Upper lobe of left lung (tissue), 6 donors: Measurements from ENCODE around the gene UNC45A. TPM values are rescaled to one million over a fixed set of nuclear protein-coding genes. Genes with fewer than 3 reads are reported as not detected.

Experiments used
- ATAC-seq, 2 donors: fragments of 200-7000 bp; cut with Tn5 transposase; one replicate each; pipeline ENCODE4 v1.9.1; 2022; ENCODE audit warnings: mild to moderate bottlenecking in 2 of 2, moderate library complexity in 2 of 2; ENCODE audit not compliant: low FRiP score in 2 of 2
- DNase-seq, 2 donors: peaks; one replicate each; pipeline ENCODE4 v3.0.0-alpha.2; 2019 to 2020
- H3K27ac ChIP-seq, 4 donors: fragments of 200-600 bp; sonication (generic); one replicate each; pipeline ENCODE4 v1.5.1; 2016 to 2019
- H3K27me3 ChIP-seq, 4 donors: fragments of 200-600 bp; sonication (generic); one replicate each; pipeline ENCODE4 v1.5.1; 2017 to 2019
- H3K36me3 ChIP-seq, 4 donors: fragments of 200-600 bp; sonication (generic); one replicate each; pipeline ENCODE4 v1.5.1; 2016 to 2019
- H3K4me1 ChIP-seq, 4 donors: fragments of 200-600 bp; sonication (generic); one replicate each; pipeline ENCODE4 v1.5.1; 2018 to 2019
- H3K4me3 ChIP-seq, 4 donors: fragments of 200-600 bp; sonication (generic); one replicate each; pipeline ENCODE4 v1.5.1; 2017 to 2019; ENCODE audit warnings: mild to moderate bottlenecking in 2 of 4, moderate library complexity in 1 of 4
- H3K9me3 ChIP-seq, 4 donors: fragments of 200-600 bp; sonication (generic); one replicate each; pipeline ENCODE4 v1.5.1; 2018 to 2019
- EP300 ChIP-seq, 4 donors: sonication (generic); formaldehyde crosslinking; IDR thresholded peaks; one replicate each; pipeline ENCODE4 v1.5.1; 2017; ENCODE audit warnings: antibody characterized with exemption in 4 of 4, control low read depth in 2 of 4
- POLR2A ChIP-seq, 4 donors: fragments of 450-650 bp; IDR thresholded peaks; one replicate each; pipeline ENCODE4 v1.5.1; 2016 to 2017; ENCODE audit warnings: antibody characterized with exemption in 4 of 4, mild to moderate bottlenecking in 2 of 4
- POLR2AphosphoS5 ChIP-seq, 2 donors: sonication (generic); formaldehyde crosslinking; IDR thresholded peaks; one replicate each; pipeline ENCODE4 v1.5.1; 2017; ENCODE audit warnings: antibody characterized with exemption in 2 of 2
- WGBS, 2 donors: methylation state at CpG; one replicate each; pipeline ENCODE4 v1.1.5; 2017 to 2018; 5-methylcytosine and 5-hydroxymethylcytosine counted together
- total RNA-seq, 6 donors: library from RNA; depleted of rRNA in 4 of 6; stranded (reverse); fragments of >200 nt in 4 of 6; gene quantifications; one replicate each; pipeline versions ENCODE4 v1.1.0 to v1.2.1, GENCODE V29; 2016 to 2021
- TF ChIP-seq, protein P1 (sequence below), 6 experiments: fragments of 450-650 bp in 4 of 6; fragments of 200-600 bp in 2 of 6; sonication (generic) in 2 of 6; IDR thresholded peaks; one replicate each; pipeline ENCODE4 v1.5.1; 2016 to 2019; ENCODE audit warnings: antibody characterized with exemption in 6 of 6
- donor health status: DM: no; HTN: no; CAD: no; lungs with moderate emphysema.
- donor health status: DM: no; HTN: yes; CAD: no; lungs with severe emphysema.

Gene UNC45A
- total RNA-seq, 6 donors from 2014 or later, result 40.7 to 108 (median 61.9) TPM

- 89 to 94% methylated on average over 1 of the region's 1 CpG for WGBS, 2 donors
- ATAC-seq (no peak), DNase-seq (no peak)
- peaks cover 0 to 19% (median 10%) of the 10 kb centered on the region in 4 donors for H3K36me3 ChIP-seq
- H3K27ac ChIP-seq, result no peak overlapping the region
- H3K9me3 ChIP-seq, result no peaks in the 10 kb centered on the region
- H3K27me3 ChIP-seq, result no peaks in the 10 kb centered on the region
- no peak overlapping the region for H3K4me3 ChIP-seq
- no peak for TF ChIP-seq POLR2A (IDR thresholded peaks at IDR 0.05)
- TF ChIP-seq EP300 (IDR thresholded peaks at IDR 0.05), result no peak
- TF ChIP-seq, protein P1, sequence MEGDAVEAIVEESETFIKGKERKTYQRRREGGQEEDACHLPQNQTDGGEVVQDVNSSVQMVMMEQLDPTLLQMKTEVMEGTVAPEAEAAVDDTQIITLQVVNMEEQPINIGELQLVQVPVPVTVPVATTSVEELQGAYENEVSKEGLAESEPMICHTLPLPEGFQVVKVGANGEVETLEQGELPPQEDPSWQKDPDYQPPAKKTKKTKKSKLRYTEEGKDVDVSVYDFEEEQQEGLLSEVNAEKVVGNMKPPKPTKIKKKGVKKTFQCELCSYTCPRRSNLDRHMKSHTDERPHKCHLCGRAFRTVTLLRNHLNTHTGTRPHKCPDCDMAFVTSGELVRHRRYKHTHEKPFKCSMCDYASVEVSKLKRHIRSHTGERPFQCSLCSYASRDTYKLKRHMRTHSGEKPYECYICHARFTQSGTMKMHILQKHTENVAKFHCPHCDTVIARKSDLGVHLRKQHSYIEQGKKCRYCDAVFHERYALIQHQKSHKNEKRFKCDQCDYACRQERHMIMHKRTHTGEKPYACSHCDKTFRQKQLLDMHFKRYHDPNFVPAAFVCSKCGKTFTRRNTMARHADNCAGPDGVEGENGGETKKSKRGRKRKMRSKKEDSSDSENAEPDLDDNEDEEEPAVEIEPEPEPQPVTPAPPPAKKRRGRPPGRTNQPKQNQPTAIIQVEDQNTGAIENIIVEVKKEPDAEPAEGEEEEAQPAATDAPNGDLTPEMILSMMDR (IDR thresholded peaks at IDR 0.05), result no peak
- no peak for TF ChIP-seq POLR2AphosphoS5 (IDR thresholded peaks at IDR 0.05)
- no peaks in the 10 kb centered on the region for H3K4me1 ChIP-seq
Measured at GRCh38 chr15:90968434-90968833, 33.3 kb downstream of the UNC45A start.

- no peak overlapping the region for H3K27ac ChIP-seq
- DNase-seq, result no peak
- no peaks in the 10 kb centered on the region for H3K4me1 ChIP-seq
- no peaks in the 10 kb centered on the region for H3K27me3 ChIP-seq
- no peak for TF ChIP-seq EP300 (IDR thresholded peaks at IDR 0.05)
- WGBS, 2 donors, result 97% methylated on average over 5 to 7 of the region's 7 CpGs
- no peak overlapping the region for H3K4me3 ChIP-seq
- peaks cover 0 to 23% (median 20%) of the 10 kb centered on the region in 4 donors for H3K36me3 ChIP-seq
- H3K9me3 ChIP-seq, result no peaks in the 10 kb centered on the region
- no peak for ATAC-seq
Measured at GRCh38 chr15:90970274-90970673, 35.2 kb downstream of the UNC45A start.

DNA sequence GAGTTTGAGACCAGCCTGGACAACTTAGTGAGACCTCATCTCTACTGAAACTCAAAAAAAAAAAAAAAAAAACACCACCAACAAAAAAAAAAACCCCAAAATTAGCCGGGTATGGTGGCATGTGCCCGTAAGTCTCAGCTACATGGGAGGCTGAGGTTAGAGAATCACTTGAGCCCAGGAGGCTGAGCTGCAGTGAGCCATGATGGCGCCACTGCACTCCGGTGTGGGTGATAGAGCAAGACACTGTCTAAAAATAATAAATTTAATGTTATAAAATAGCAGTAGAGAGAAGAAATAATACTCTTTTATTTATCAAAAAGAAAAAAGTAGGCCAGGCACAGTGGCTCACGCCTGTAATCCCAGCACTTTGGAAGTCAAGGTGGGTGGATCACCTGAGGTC lies 37.0 kb downstream of the UNC45A start:
- Histone ChIP-seq H3K27me3 (no peaks in the 10 kb centered on the region), H3K4me3 (no peak overlapping the region), H3K27ac (no peak overlapping the region), H3K4me1 (no peaks in the 10 kb centered on the region), H3K36me3 (peaks cover 0 to 20% (median 15%) of the 10 kb centered on the region in 4 donors), H3K9me3 (no peaks in the 10 kb centered on the region)
- DNase-seq, result no peak
- WGBS, 2 donors, result 86 to 94% methylated on average over 5 of the region's 5 CpGs
- TF ChIP-seq EP300 (IDR thresholded peaks at IDR 0.05), result no peak
- TF ChIP-seq, protein P1 (IDR thresholded peaks at IDR 0.05), result no peak
- no peak for TF ChIP-seq POLR2AphosphoS5 (IDR thresholded peaks at IDR 0.05)
- TF ChIP-seq POLR2A (IDR thresholded peaks at IDR 0.05), result no peak
- no peak for ATAC-seq

- ATAC-seq, result no peak
- WGBS, 2 donors, result 93 to 95% methylated on average over 20 to 21 of the region's 21 CpGs
- no peaks in the 10 kb centered on the region for H3K4me1 ChIP-seq
Measured at GRCh38 chr15:90974216-90974615, 39.1 kb downstream of the UNC45A start.

GRCh38 chr15:90979582-90979981 lies 44.5 kb downstream of the UNC45A start:
- H3K4me1 ChIP-seq, result peaks cover 0 to 3% (median 0%) of the 10 kb centered on the region in 4 donors
- H3K9me3 ChIP-seq, result no peaks in the 10 kb centered on the region
- whole genome bisulfite sequencing, 2 donors, result 70 to 74% methylated on average over 1 of the region's 1 CpG
- H3K27ac ChIP-seq, result no peak overlapping the region
- peaks cover 0 to 6% (median 0%) of the 10 kb centered on the region in 4 donors for H3K36me3 ChIP-seq
- TF ChIP-seq POLR2A (IDR thresholded peaks at IDR 0.05), result no peak
- DNase-seq (no peak), ATAC-seq (no peak)
- no peaks in the 10 kb centered on the region for H3K27me3 ChIP-seq
- H3K4me3 ChIP-seq, result no peak overlapping the region

More at GRCh38 chr15:90974216-90974615, 39.1 kb downstream of the UNC45A start:
- H3K9me3 ChIP-seq, result no peaks in the 10 kb centered on the region
- no peak overlapping the region for H3K27ac ChIP-seq
- DNase-seq, result peak in 1 of 2 donors; percentile 62
- no peaks in the 10 kb centered on the region for H3K27me3 ChIP-seq
- peaks cover 0 to 15% (median 8%) of the 10 kb centered on the region in 4 donors for H3K36me3 ChIP-seq
- TF ChIP-seq, protein P1 (IDR thresholded peaks at IDR 0.05), result no peak
- no peak for TF ChIP-seq POLR2A (IDR thresholded peaks at IDR 0.05)
- TF ChIP-seq EP300 (IDR thresholded peaks at IDR 0.05), result no peak
- TF ChIP-seq POLR2AphosphoS5 (IDR thresholded peaks at IDR 0.05), result no peak
- no peak overlapping the region for H3K4me3 ChIP-seq

DNA sequence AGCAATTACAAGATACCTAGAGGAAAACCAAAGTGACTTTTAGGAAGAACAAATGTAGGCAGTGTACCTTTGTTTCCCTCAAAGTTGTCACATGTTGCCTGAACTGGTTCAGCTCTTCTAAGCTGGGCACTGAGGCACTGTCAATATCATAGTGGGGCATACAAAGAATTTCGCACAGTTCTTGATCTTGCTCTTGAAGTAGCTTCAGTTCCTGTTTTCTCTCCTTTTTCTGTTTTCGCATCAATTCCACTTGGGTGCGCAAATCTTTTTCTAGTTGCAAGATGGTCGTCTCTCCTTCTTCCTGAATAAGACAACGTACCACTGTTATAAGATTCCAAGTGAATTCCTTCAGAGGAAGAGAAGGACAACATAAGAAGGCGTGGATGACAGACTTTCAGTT lies 46.6 kb downstream of the UNC45A start:
- H3K4me1 ChIP-seq, result peaks cover 0 to 3% (median 0%) of the 10 kb centered on the region in 4 donors
- no peak overlapping the region for H3K27ac ChIP-seq
- H3K27me3 ChIP-seq, result no peaks in the 10 kb centered on the region
- no peak overlapping the region for H3K4me3 ChIP-seq
- no peak for TF ChIP-seq EP300 (IDR thresholded peaks at IDR 0.05)
- TF ChIP-seq POLR2AphosphoS5 (IDR thresholded peaks at IDR 0.05), result no peak
- TF ChIP-seq, protein P1 (IDR thresholded peaks at IDR 0.05), result no peak
- no peak for TF ChIP-seq POLR2A (IDR thresholded peaks at IDR 0.05)
- ATAC-seq (no peak), DNase-seq (no peak)
- WGBS, 2 donors, result 83 to 85% methylated on average over 6 of the region's 6 CpGs
- H3K9me3 ChIP-seq, result no peaks in the 10 kb centered on the region
- no peaks in the 10 kb centered on the region for H3K36me3 ChIP-seq
